IMR-90 (cell line): ENCODE results near the gene NTRK3. TPM values are rescaled to one million over a fixed set of nuclear protein-coding genes. Genes with fewer than 3 reads are reported as not detected.

Experiments
- ATAC-seq: fragments of 200-7000 bp; cut with Tn5 transposase; 2 replicates; pipeline ENCODE4 v1.9.1; 2020; ENCODE audit warnings: low read depth, mild to moderate bottlenecking, moderate library complexity
- BruUV-seq: library from RNA; stranded (reverse); fragments of 400-500 nt; replicated peaks from 2 replicates; lab custom pipeline; 2021; lab: Mats Ljungman, UMichigan
- CTCF ChIA-PET: fragments of 300-600 bp; formaldehyde crosslinking; extraction: SDS; loops from one replicate; lab custom pipeline; 2021; ENCODE audit warnings: antibody characterized with exemption; lab: Yijun Ruan, JAX
- POLR2A ChIA-PET: fragments of 300-600 bp; sonication (Branson Sonifier 250); formaldehyde crosslinking; loops from one replicate; lab custom pipeline; 2022; ENCODE audit warnings: antibody characterized with exemption; ENCODE audit not compliant: unreplicated experiment; lab: Charles Lee
- DNase-seq: peaks from one replicate; pipeline ENCODE4 v3.0.0; 2013
- H2AFZ ChIP-seq: replicated peaks from 2 replicates; pipeline ENCODE3; 2013; ENCODE audit warnings: low read length, mild to moderate bottlenecking; ENCODE audit not compliant: poor library complexity
- H2AK5ac ChIP-seq: 2 replicates; pipeline ENCODE4 v1.6.1; 2013; ENCODE audit warnings: low read depth, low read length, inconsistent platforms
- H2AK9ac ChIP-seq: replicated peaks from 2 replicates; pipeline ENCODE3; 2013; ENCODE audit warnings: mild to moderate bottlenecking, low read depth, low read length, moderate library complexity; ENCODE audit not compliant: poor library complexity
- H2BK120ac ChIP-seq: 2 replicates; pipeline ENCODE4 v1.6.1; 2013; ENCODE audit warnings: low read depth, low read length, inconsistent platforms
- H2BK15ac ChIP-seq: 3 replicates; pipeline ENCODE4 v1.6.1; 2013; ENCODE audit warnings: low read depth, low read length, inconsistent platforms
- H2BK20ac ChIP-seq: 2 replicates; pipeline ENCODE4 v1.6.1; 2013; ENCODE audit warnings: low read depth, mild to moderate bottlenecking, inconsistent platforms, low read length, moderate library complexity
- H2BK5ac ChIP-seq: 2 replicates; pipeline ENCODE4 v1.6.1; 2013; ENCODE audit warnings: mild to moderate bottlenecking, low read depth, low read length, inconsistent platforms; ENCODE audit not compliant: poor library complexity, severe bottlenecking
- H3K14ac ChIP-seq: replicated peaks from 2 replicates; pipeline ENCODE4 v1.6.1; 2013; ENCODE audit warnings: low read depth, low read length, inconsistent platforms
- H3K18ac ChIP-seq: 2 replicates; pipeline ENCODE4 v1.6.1; 2013; ENCODE audit warnings: low read depth, low read length, control low read depth
- H3K23ac ChIP-seq: 2 replicates; pipeline ENCODE4 v1.6.1; 2013; ENCODE audit warnings: low read depth, low read length, inconsistent platforms
- H3K27ac ChIP-seq: 2 replicates; pipeline ENCODE4 v1.5.1; 2013; ENCODE audit warnings: mild to moderate bottlenecking, control low read depth, low read length; ENCODE audit not compliant: insufficient read depth
- H3K27me3 ChIP-seq: 2 replicates; pipeline ENCODE4 v1.6.1; 2013; ENCODE audit warnings: low read length; ENCODE audit not compliant: control insufficient read depth, insufficient read depth
- H3K36me3 ChIP-seq: 2 replicates; pipeline ENCODE4 v1.6.1; 2013; ENCODE audit warnings: low read length, mixed read lengths; ENCODE audit not compliant: control insufficient read depth, insufficient read depth
- H3K4ac ChIP-seq: 2 replicates; pipeline ENCODE4 v1.6.1; 2013; ENCODE audit warnings: low read depth, low read length, inconsistent platforms
- H3K4me1 ChIP-seq: 2 replicates; pipeline ENCODE4 v1.6.1; 2013; ENCODE audit warnings: low read length, mixed read lengths; ENCODE audit not compliant: control insufficient read depth, insufficient read depth
- H3K4me2 ChIP-seq: 2 replicates; pipeline ENCODE4 v1.6.1; 2013; ENCODE audit warnings: low read depth, mild to moderate bottlenecking, control low read depth, low read length, moderate library complexity
- H3K4me3 ChIP-seq: 2 replicates; pipeline ENCODE4 v1.5.1; 2013; ENCODE audit warnings: low read depth, mild to moderate bottlenecking, control low read depth, low read length, moderate library complexity; ENCODE audit not compliant: insufficient read depth
- H3K56ac ChIP-seq: 2 replicates; pipeline ENCODE4 v1.6.1; 2013; ENCODE audit warnings: low read length, inconsistent platforms; ENCODE audit not compliant: insufficient read depth; ENCODE audit errors: extremely low read depth
- H3K79me1 ChIP-seq, 2 experiments: 2 replicates each; pipeline ENCODE4 v1.6.1; 2013; ENCODE audit warnings: low read length in 2 of 2, inconsistent platforms in 1 of 2, low read depth in 1 of 2
- H3K9ac ChIP-seq: 2 replicates; pipeline ENCODE4 v1.6.1; 2013; ENCODE audit warnings: low read depth, low read length, control low read depth
- H3K9me1 ChIP-seq: 2 replicates; pipeline ENCODE4 v1.6.1; 2013; ENCODE audit warnings: low read length, inconsistent platforms; ENCODE audit not compliant: insufficient read depth
- H3K9me3 ChIP-seq: 2 replicates; pipeline ENCODE4 v1.6.1; 2013; ENCODE audit warnings: low read length; ENCODE audit not compliant: control insufficient read depth, insufficient read depth
- H4K20me1 ChIP-seq: 2 replicates; pipeline ENCODE4 v1.6.1; 2013; ENCODE audit warnings: low read length, inconsistent platforms; ENCODE audit not compliant: insufficient read depth
- H4K5ac ChIP-seq: 2 replicates; pipeline ENCODE4 v1.6.1; 2013; ENCODE audit warnings: mild to moderate bottlenecking, low read depth, low read length, control low read depth
- H4K8ac ChIP-seq, 2 experiments: 2 replicates each; pipeline ENCODE4 v1.6.1; 2013; ENCODE audit warnings: low read depth in 2 of 2, low read length in 2 of 2, control low read depth in 1 of 2, inconsistent platforms in 1 of 2
- H4K91ac ChIP-seq: 2 replicates; pipeline ENCODE4 v1.6.1; 2013; ENCODE audit warnings: low read depth, low read length, inconsistent platforms; ENCODE audit not compliant: insufficient read depth
- CHD1 ChIP-seq: IDR thresholded peaks from 2 replicates; pipeline ENCODE4 v1.6.1; 2012; ENCODE audit warnings: low read depth, low read length, improper control_type of control experiment
- CTCF ChIP-seq: conservative IDR thresholded peaks from 2 replicates; pipeline ENCODE4 v1.5.1; 2012; ENCODE audit warnings: mild to moderate bottlenecking, low read depth, low read length, improper control_type of control experiment
- ELK1 ChIP-seq: fragments of 150-350 bp; IDR thresholded peaks from 2 replicates; pipeline ENCODE4 v1.6.1; 2016; ENCODE audit warnings: low read depth, mild to moderate bottlenecking, low read length, moderate library complexity, borderline replicate concordance
- FOS ChIP-seq: fragments of 150-350 bp; IDR thresholded peaks from 2 replicates; pipeline ENCODE4 v1.6.1; 2016; ENCODE audit warnings: low read depth, low read length
- MAFK ChIP-seq: IDR thresholded peaks from 2 replicates; pipeline ENCODE4 v1.6.1; 2012; ENCODE audit warnings: low read depth, low read length, improper control_type of control experiment
- MAZ ChIP-seq: IDR thresholded peaks from 2 replicates; pipeline ENCODE4 v1.6.1; 2012; ENCODE audit warnings: low read depth, mild to moderate bottlenecking, low read length, improper control_type of control experiment, moderate library complexity, borderline replicate concordance
- MXI1 ChIP-seq: IDR thresholded peaks from 2 replicates; pipeline ENCODE4 v1.6.1; 2012; ENCODE audit warnings: low read depth, mild to moderate bottlenecking, low read length, moderate library complexity, borderline replicate concordance
- NFE2L2 ChIP-seq: fragments of 150-350 bp; IDR thresholded peaks from 2 replicates; pipeline ENCODE4 v1.6.1; 2016; ENCODE audit warnings: low read depth, mild to moderate bottlenecking, low read length
- RCOR1 ChIP-seq: IDR thresholded peaks from 2 replicates; pipeline ENCODE4 v1.6.1; 2012; ENCODE audit warnings: mild to moderate bottlenecking, low read length, improper control_type of control experiment; ENCODE audit not compliant: insufficient replicate concordance
- RFX5 ChIP-seq: IDR thresholded peaks from 2 replicates; pipeline ENCODE4 v1.8.0; 2012; ENCODE audit warnings: low read depth, mild to moderate bottlenecking, low read length, moderate library complexity
- USF2 ChIP-seq: fragments of 150-350 bp; IDR thresholded peaks from 2 replicates; pipeline ENCODE4 v1.6.1; 2017; ENCODE audit warnings: mild to moderate bottlenecking, antibody characterized with exemption, low read length, low read depth
- WGBS, 2 experiments: methylation state at CpG; one replicate each; pipeline versions ENCODE4 v1.1.5 to v1.1.7; 2013; ENCODE audit warnings: missing lambda C conversion rate in 2 of 2; ENCODE audit not compliant: insufficient read length in 1 of 2; ENCODE audit errors: extremely low coverage in 2 of 2; 5-methylcytosine and 5-hydroxymethylcytosine counted together
- dilution Hi-C: fragments of 300-500 bp; cut with HindIII; formaldehyde crosslinking; loops from one replicate; pipeline ENCODE4 v1.14.3; 2018; ENCODE audit warnings: low sequenced_read_pairs; ENCODE audit not compliant: unreplicated experiment
- in situ Hi-C: fragments of 300-500 bp; cut with MboI; formaldehyde crosslinking; loops from 3 replicates; pipeline ENCODE4 v1.14.3; 2019; ENCODE audit warnings: low sequenced_read_pairs, inconsistent platforms, mixed read lengths
- intact Hi-C: fragments of 100-400 bp; cut with micrococcal nuclease; formaldehyde crosslinking; loops from 2 replicates; pipeline ENCODE4 v1.10.0; 2022
- polyA plus RNA-seq, 3 experiments: library from polyadenylated mRNA; depleted of rRNA; stranded (reverse); fragments of >200 nt; gene quantifications; 2 replicates each; pipeline ENCODE4 v1.2.3, GENCODE V29; 2012; ENCODE audit warnings: low replicate concordance in 1 of 3
- total RNA-seq: library from RNA; depleted of rRNA; stranded (reverse); fragments of >200 nt; gene quantifications from 2 replicates; pipeline ENCODE4 v1.2.3, GENCODE V29; 2012

Gene NTRK3
- total and polyA plus RNA-seq, 2 of the 4 experiments (the other 2 are of a cell fraction), result under 0.01 to 0.15 TPM

- H4K91ac ChIP-seq, result no peak overlapping the region
- no peak overlapping the region for H3K4me3 ChIP-seq
- dilution Hi-C loops, result no loop called here
- H3K14ac ChIP-seq, result no peak overlapping the region
- ATAC-seq (no peak), DNase-seq (no peak)
- H3K4ac ChIP-seq, result no peak overlapping the region
- intact Hi-C loops, result no loop called here
- no peaks in the 10 kb centered on the region for H3K9me1 ChIP-seq
- no peak overlapping the region for H3K23ac ChIP-seq
- no peak overlapping the region for H3K4me2 ChIP-seq
- no peaks in the 10 kb centered on the region for H3K27me3 ChIP-seq
- H2AK9ac ChIP-seq, result no peak overlapping the region
- in situ Hi-C loops, result no loop called here
- H3K27ac ChIP-seq, result no peak overlapping the region
- BruUV-seq, result no TSS peak
- H2AK5ac ChIP-seq, result no peak overlapping the region
- POLR2A ChIA-PET, result no interaction called here
- H3K79me1 ChIP-seq, result no peaks in the 10 kb centered on the region
- H2BK5ac ChIP-seq, result no peak overlapping the region
- TF ChIP-seq ELK1 (no peak), MAFK (no peak), CHD1 (no peak), FOS (no peak), USF2 (no peak), MAZ (no peak), NFE2L2 (no peak), RFX5 (no peak), RCOR1 (no peak), CTCF (no peak), MXI1 (no peak)
- no CpG with 5 or more reads among the region's 7 CpGs for WGBS, 2 experiments
- H3K9ac ChIP-seq, result no peak overlapping the region
- peaks cover 29% of the 10 kb centered on the region for H3K9me3 ChIP-seq
- H2BK120ac ChIP-seq, result no peak overlapping the region
- no peaks in the 10 kb centered on the region for H4K20me1 ChIP-seq
- no peak overlapping the region for H4K8ac ChIP-seq
- no peak overlapping the region for H2AFZ ChIP-seq
- H2BK15ac ChIP-seq, result no peak overlapping the region
- no peaks in the 10 kb centered on the region for H3K4me1 ChIP-seq
- H3K56ac ChIP-seq, result no peak overlapping the region
- no peaks in the 10 kb centered on the region for H3K36me3 ChIP-seq
- CTCF ChIA-PET, result no interaction called here
- no peak overlapping the region for H4K5ac ChIP-seq
- H2BK20ac ChIP-seq, result no peak overlapping the region
- no peak overlapping the region for H3K18ac ChIP-seq
These were observed 111.5 kb downstream of the NTRK3 start for GRCh38 chr15:88144921-88145653.
